A549 (cell line): ENCODE results near the gene DUSP28. TPM values are rescaled to one million over a fixed set of nuclear protein-coding genes. Genes with fewer than 3 reads are reported as not detected.

Experiments used
- ATAC-seq, 2 experiments: fragments of 200-7000 bp in 1 of 2; fragments of >200 bp in 1 of 2; cut with Nextera tagmentation in 1 of 2; cut with Tn5 transposase in 1 of 2; 3 replicates each; pipeline versions ENCODE4 v1.8.0 to v1.9.1; 2018 to 2020; ENCODE audit warnings: mild to moderate bottlenecking in 1 of 2, moderate library complexity in 1 of 2
- CTCF ChIA-PET: fragments of 300-600 bp; sonication (Branson Sonifier 250); formaldehyde crosslinking; extraction: SDS; loops from one replicate; lab custom pipeline; 2021; ENCODE audit warnings: antibody characterized with exemption, inconsistent platforms; lab: Yijun Ruan, JAX
- POLR2A ChIA-PET: fragments of 350-600 bp; formaldehyde crosslinking; extraction: SDS; loops from one replicate; lab custom pipeline; 2021; ENCODE audit warnings: antibody characterized with exemption, inconsistent platforms; lab: Yijun Ruan, JAX
- DNase-seq, 2 experiments: peaks; one replicate each; pipeline versions ENCODE4 v3.0.0 to v3.0.0-alpha.2; 2011 to 2016; ENCODE audit warnings: low read depth in 1 of 2, low spot score in 1 of 2
- FAIRE-seq: peaks from 2 replicates; lab custom pipeline; 2011; peaks lifted over from hg19 to GRCh38; lab: Jason Lieb, UNC
- H3K27ac ChIP-seq, 2 experiments: fragments of >200 bp; sonication (Bioruptor Twin); formaldehyde crosslinking; 3 replicates each; pipeline ENCODE4 v1.5.1; 2016 to 2017
- H3K4me1 ChIP-seq: fragments of >200 bp; sonication (Bioruptor Twin); formaldehyde crosslinking; 3 replicates; pipeline ENCODE4 v1.6.1; 2016
- H3K4me2 ChIP-seq: fragments of >200 bp; sonication (Bioruptor Twin); formaldehyde crosslinking; 3 replicates; pipeline ENCODE4 v1.6.1; 2016
- H3K4me3 ChIP-seq: fragments of >200 bp; sonication (Bioruptor Twin); formaldehyde crosslinking; 3 replicates; pipeline ENCODE4 v1.5.1; 2016
- H3K9me3 ChIP-seq: fragments of >200 bp; sonication (Bioruptor Twin); formaldehyde crosslinking; 3 replicates; pipeline ENCODE4 v1.6.1; 2016
- BHLHE40 ChIP-seq: IDR thresholded peaks from 2 replicates; pipeline ENCODE4 v1.6.1; 2012; ENCODE audit warnings: low read depth, low read length, inconsistent platforms
- CBX2 ChIP-seq: fragments of 200-600 bp; sonication (generic); IDR thresholded peaks from 2 replicates; pipeline ENCODE4 v1.6.1; 2016; ENCODE audit warnings: low read depth, mild to moderate bottlenecking, borderline replicate concordance
- CHD2 ChIP-seq: fragments of 150-350 bp; IDR thresholded peaks from 2 replicates; pipeline ENCODE4 v1.6.1; 2014; ENCODE audit warnings: low read length; ENCODE audit not compliant: partially characterized antibody
- ESRRA ChIP-seq: fragments of 150-350 bp; IDR thresholded peaks from 2 replicates; pipeline ENCODE4 v1.6.1; 2014; ENCODE audit warnings: mild to moderate bottlenecking, low read length, borderline replicate concordance
- FOSB ChIP-seq: fragments of 250-450 bp; sonication (Bioruptor Pico); IDR thresholded peaks from 2 replicates; pipeline ENCODE4 v1.5.0; 2020; ENCODE audit warnings: mild to moderate bottlenecking, moderate library complexity
- HDAC2 ChIP-seq: fragments of 200-600 bp; sonication (generic); IDR thresholded peaks from 2 replicates; pipeline ENCODE4 v1.6.1; 2016
- HES2 ChIP-seq: fragments of >200 bp; sonication (Bioruptor Twin); formaldehyde crosslinking; IDR thresholded peaks from 2 replicates; pipeline ENCODE4 v1.6.1; 2016
- HEYL ChIP-seq: fragments of 250-450 bp; sonication (Bioruptor Pico); IDR thresholded peaks from 2 replicates; pipeline ENCODE4 v1.8.0; 2021; ENCODE audit warnings: mild to moderate bottlenecking, moderate library complexity
- HMGXB4 ChIP-seq: fragments of 250-450 bp; sonication (Bioruptor Pico); IDR thresholded peaks from 2 replicates; pipeline ENCODE4 v1.5.0; 2021; ENCODE audit warnings: mild to moderate bottlenecking, moderate library complexity, borderline replicate concordance
- HOXA7 ChIP-seq: fragments of 250-450 bp; sonication (Bioruptor Pico); IDR thresholded peaks from 2 replicates; pipeline ENCODE4 v1.5.0; 2020; ENCODE audit warnings: mild to moderate bottlenecking, moderate library complexity
- JUN ChIP-seq, 2 experiments: fragments of >200 bp; sonication (Bioruptor Twin); formaldehyde crosslinking; IDR thresholded peaks; 2 replicates in 1 of 2; 3 replicates in 1 of 2; pipeline ENCODE4 v1.6.1; 2016 to 2017
- JUNB ChIP-seq: fragments of >200 bp; sonication (Bioruptor Twin); formaldehyde crosslinking; IDR thresholded peaks from 2 replicates; pipeline ENCODE4 v1.6.1; 2016
- KDM1A ChIP-seq: fragments of 200-600 bp; sonication (generic); IDR thresholded peaks from 2 replicates; pipeline ENCODE4 v1.6.1; 2016; ENCODE audit warnings: low read depth, mild to moderate bottlenecking
- KDM5A ChIP-seq: fragments of 200-600 bp; sonication (generic); IDR thresholded peaks from 2 replicates; pipeline ENCODE4 v1.6.1; 2016; ENCODE audit warnings: antibody characterized with exemption, mild to moderate bottlenecking
- MAZ ChIP-seq: fragments of 150-350 bp; IDR thresholded peaks from 2 replicates; pipeline ENCODE4 v1.6.1; 2014; ENCODE audit warnings: antibody characterized with exemption, low read depth, low read length, borderline replicate concordance
- NPAS2 ChIP-seq: fragments of 250-450 bp; sonication (Bioruptor Pico); IDR thresholded peaks from 2 replicates; pipeline ENCODE4 v1.8.0; 2022; ENCODE audit warnings: mild to moderate bottlenecking, moderate library complexity, borderline replicate concordance
- PHF8 ChIP-seq: fragments of 200-600 bp; sonication (generic); IDR thresholded peaks from 2 replicates; pipeline ENCODE4 v1.6.1; 2016; ENCODE audit warnings: low read depth, mild to moderate bottlenecking, antibody characterized with exemption, moderate library complexity, borderline replicate concordance
- POLR2A ChIP-seq: IDR thresholded peaks from 2 replicates; pipeline ENCODE4 v1.6.1; 2012; ENCODE audit warnings: mild to moderate bottlenecking, low read length
- POLR2AphosphoS2 ChIP-seq: conservative IDR thresholded peaks from 2 replicates; pipeline ENCODE4 v1.6.1; 2012; ENCODE audit warnings: low read length, improper control_type of control experiment, inconsistent platforms
- RAD21 ChIP-seq, 2 experiments: fragments of >200 bp in 1 of 2; sonication (Bioruptor Twin) in 1 of 2; formaldehyde crosslinking in 1 of 2; IDR thresholded peaks in 1 of 2; conservative IDR thresholded peaks in 1 of 2; 2 replicates in 1 of 2; 3 replicates in 1 of 2; pipeline ENCODE4 v1.6.1; 2012 to 2018; ENCODE audit warnings: inconsistent platforms in 1 of 2
- RFX5 ChIP-seq: fragments of 450-650 bp; IDR thresholded peaks from 2 replicates; pipeline ENCODE4 v1.7.1; 2014; ENCODE audit warnings: antibody characterized with exemption, mild to moderate bottlenecking, moderate library complexity
- SREBF2 ChIP-seq: fragments of 450-650 bp; IDR thresholded peaks from 2 replicates; pipeline ENCODE4 v1.6.1; 2014; ENCODE audit warnings: mild to moderate bottlenecking, moderate library complexity
- TP53 ChIP-seq: fragments of 250-450 bp; sonication (Bioruptor Pico); IDR thresholded peaks from 2 replicates; pipeline ENCODE4 v1.5.0; 2021; ENCODE audit warnings: mild to moderate bottlenecking, moderate library complexity
- WGBS: methylation state at CpG from one replicate; pipeline ENCODE4 v1.1.6; 2017; ENCODE audit errors: missing lambda C conversion rate; 5-methylcytosine and 5-hydroxymethylcytosine counted together
- polyA plus RNA-seq, 4 experiments: library from polyadenylated mRNA; depleted of rRNA in 3 of 4; stranded (reverse); fragments of >200 nt; fragmentation: RNase III in 1 of 4; extraction: RNeasy Plus Mini Kit Qiagen cat#74134 plus additional on column Dnase treatment in 1 of 4; gene quantifications; 2 replicates in 3 of 4; 3 replicates in 1 of 4; pipeline ENCODE4 v1.2.3, GENCODE V29; 2011 to 2017
- TF ChIP-seq, protein P1 (sequence below): IDR thresholded peaks from 2 replicates; pipeline ENCODE4 v1.6.1; 2012; ENCODE audit warnings: low read depth, borderline replicate concordance

Gene DUSP28
- polyA plus RNA-seq, 2 of the 4 experiments (the other 2 are of a cell fraction): 5.2 to 14.3 TPM

DNA sequence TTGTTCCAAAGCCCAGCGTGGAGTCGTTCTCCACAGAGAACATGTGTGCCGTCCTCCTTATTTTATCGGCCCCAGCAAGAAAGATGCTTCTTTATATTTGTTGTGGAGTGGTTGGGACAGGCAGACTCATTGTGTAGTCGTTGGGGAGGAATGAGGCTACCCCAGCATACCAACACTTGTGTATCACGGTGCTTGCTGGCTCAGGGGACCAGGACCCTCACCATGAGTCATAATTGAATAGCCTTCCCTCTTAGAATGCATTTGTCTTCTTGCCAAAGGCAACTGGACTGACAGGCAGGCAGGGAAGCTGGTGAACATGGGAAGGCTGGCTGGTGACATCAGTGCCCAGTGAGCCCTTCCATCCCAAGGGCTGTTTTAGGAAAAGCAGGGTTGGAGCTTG lies 31.1 kb downstream of the DUSP28 start:
- H3K4me1 ChIP-seq: peaks cover 12% of the 10 kb centered on the region
- FAIRE-seq (no peak), DNase-seq (no peak), ATAC-seq (no peak)
- 81% methylated on average over 6 of the region's 6 CpGs for WGBS
- no peak overlapping the region for H3K4me3 ChIP-seq
- ChIA-PET POLR2A (no interaction called here), CTCF (interaction anchor here (1.0 to 3.1 kb wide), 4 partner anchors 13 to 25 kb away, joined by 4 to 14 read pairs (median 4); partner anchors contain the start of gene RNPEPL1)
- H3K27ac ChIP-seq: no peak overlapping the region
- H3K4me2 ChIP-seq: no peak overlapping the region
- TF ChIP-seq TP53 (CRISPR knock-in tag) (no peak), RAD21 (conservative IDR thresholded peaks at IDR 0.05 in 1 of 2, IDR thresholded peaks at IDR 0.05 in 1 of 2) (no peak), HEYL (CRISPR knock-in tag) (no peak), HES2 (no peak), CBX2 (no peak), JUN (IDR thresholded peaks at IDR 0.05) (no peak), POLR2A (no peak), HOXA7 (CRISPR knock-in tag) (no peak), POLR2AphosphoS2 (no peak), HDAC2 (no peak)
- TF ChIP-seq, protein P1, sequence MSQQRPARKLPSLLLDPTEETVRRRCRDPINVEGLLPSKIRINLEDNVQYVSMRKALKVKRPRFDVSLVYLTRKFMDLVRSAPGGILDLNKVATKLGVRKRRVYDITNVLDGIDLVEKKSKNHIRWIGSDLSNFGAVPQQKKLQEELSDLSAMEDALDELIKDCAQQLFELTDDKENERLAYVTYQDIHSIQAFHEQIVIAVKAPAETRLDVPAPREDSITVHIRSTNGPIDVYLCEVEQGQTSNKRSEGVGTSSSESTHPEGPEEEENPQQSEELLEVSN: no peak
- no peaks in the 10 kb centered on the region for H3K9me3 ChIP-seq

GRCh38 chr2:240591784-240592183 lies 31.6 kb downstream of the DUSP28 start:
- FAIRE-seq (no peak), ATAC-seq (no peak)
- POLR2A ChIA-PET: no interaction called here

DNA sequence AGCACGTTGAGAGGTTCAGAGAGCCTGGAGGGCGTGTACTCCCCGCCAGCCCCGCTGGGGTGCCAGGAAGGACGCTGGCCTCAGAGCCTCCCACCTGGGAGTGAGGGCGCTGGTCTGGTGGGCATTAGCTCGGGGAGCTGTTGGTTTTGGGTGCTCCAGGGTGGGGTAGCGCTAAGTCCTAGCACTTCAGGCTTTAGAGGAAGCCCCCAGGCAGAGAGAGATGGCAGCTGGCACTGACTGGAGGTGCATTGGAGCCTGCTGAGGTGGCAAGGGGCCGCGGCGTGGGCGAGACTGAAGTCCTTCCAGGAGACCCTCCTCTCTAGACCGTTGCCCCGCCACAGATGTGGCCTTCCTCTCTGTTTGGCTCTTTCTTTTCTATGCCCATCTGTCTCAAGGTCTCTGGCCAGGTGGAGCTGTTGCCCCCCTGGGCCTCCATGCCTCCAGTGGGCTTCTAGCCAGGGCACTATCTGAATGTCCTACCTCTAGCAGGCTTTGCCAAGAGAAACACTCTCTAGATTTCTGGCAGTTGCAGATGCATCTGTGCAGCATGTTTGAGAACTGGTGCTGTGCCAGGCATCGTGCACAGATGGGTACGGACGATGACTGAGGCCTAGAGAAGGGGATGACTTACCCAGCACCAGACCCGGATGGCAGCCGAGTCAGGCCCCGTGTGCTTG lies 33.0 kb downstream of the DUSP28 start:
- no peak overlapping the region for H3K4me3 ChIP-seq
- DNase-seq: no peak
- CTCF ChIA-PET: interaction anchor here (1.0 to 2.0 kb wide), 3 partner anchors 11 to 247 kb away, joined by 3 to 5 read pairs (median 4); no protein-coding TSS in a partner anchor
- POLR2A ChIA-PET: no interaction called here
- no peak overlapping the region for H3K4me2 ChIP-seq
- no peak for ATAC-seq
- H3K27ac ChIP-seq: no peak overlapping the region
- FAIRE-seq: no peak
- H3K9me3 ChIP-seq: no peaks in the 10 kb centered on the region
- H3K4me1 ChIP-seq: peaks cover 4% of the 10 kb centered on the region; the same call in 2 of the 3 replicates
- TF ChIP-seq HOXA7 (CRISPR knock-in tag): no peak
- TF ChIP-seq CHD2: no peak
- no peak for TF ChIP-seq PHF8
- TF ChIP-seq TP53 (CRISPR knock-in tag): no peak
- no peak for TF ChIP-seq KDM5A
- TF ChIP-seq BHLHE40: no peak
- TF ChIP-seq POLR2AphosphoS2: no peak
- TF ChIP-seq KDM1A: no peak
- no peak for TF ChIP-seq HMGXB4 (CRISPR knock-in tag)
- no peak for TF ChIP-seq MAZ
- TF ChIP-seq JUNB: no peak
- TF ChIP-seq FOSB (CRISPR knock-in tag): no peak
- TF ChIP-seq NPAS2 (CRISPR knock-in tag): no peak
- 87% methylated on average over 19 of the region's 20 CpGs for WGBS

More at GRCh38 chr2:240591784-240592183, 31.6 kb downstream of the DUSP28 start:
- Histone ChIP-seq H3K27ac (no peak overlapping the region), H3K9me3 (no peaks in the 10 kb centered on the region), H3K4me2 (no peak overlapping the region), H3K4me3 (no peak overlapping the region), H3K4me1 (peaks cover 12% of the 10 kb centered on the region)
- TF ChIP-seq ESRRA (no peak), JUNB (no peak), BHLHE40 (no peak), KDM5A (no peak), RFX5 (no peak), SREBF2 (no peak)
- WGBS: 92% methylated on average over 13 of the region's 13 CpGs
- CTCF ChIA-PET: interaction anchor here (1.0 to 2.0 kb wide), 2 partner anchors 12 to 25 kb away, joined by 4 to 5 read pairs; no protein-coding TSS in a partner anchor
- no peak for DNase-seq
